ENCODE data around the gene PRDM16. TPM values are rescaled to one million over a fixed set of nuclear protein-coding genes. Genes with fewer than 3 reads are reported as not detected.

PRDM16 gene
- total and polyA plus RNA-seq, 4 donors, result 5.0 to 80.7 (median 41.5) TPM

DNA sequence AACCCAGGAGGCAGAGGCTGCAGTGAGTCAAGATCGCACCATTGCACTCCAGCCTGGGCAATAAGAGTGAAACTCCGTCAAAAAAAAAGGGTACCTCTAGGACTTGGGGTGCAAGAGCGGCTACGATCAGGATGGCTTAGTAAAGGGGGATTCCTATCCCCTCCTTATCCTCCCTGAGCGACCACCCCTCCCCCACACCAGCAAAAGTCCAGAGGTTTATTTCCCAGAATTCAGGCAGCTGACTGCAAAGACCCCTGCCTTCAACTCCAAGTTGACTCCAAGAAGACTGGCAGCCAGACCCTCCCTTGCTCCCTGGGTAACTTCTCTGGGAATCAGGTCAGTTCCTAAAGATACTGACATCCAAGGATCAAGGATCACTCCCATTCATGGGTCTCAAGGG is 12.4 kb upstream of the PRDM16 start:
- WGBS, 2 donors, result 94 to 95% methylated on average over 5 of the region's 5 CpGs
- no peak for ATAC-seq (ENCODE audit: low FRiP score)
- H3K9me3 ChIP-seq (ENCODE audit: control insufficient read depth, low read length), result no peaks in the 10 kb centered on the region
- H3K27me3 ChIP-seq (ENCODE audit: control insufficient read depth in 1 of 2, insufficient read depth in 2 of 2, low read length in 1 of 2), result no peaks in the 10 kb centered on the region
- no peak overlapping the region for H3K27ac ChIP-seq (ENCODE audit: low read depth in 1 of 2, low read length in 2 of 2)
- peak in 1 of 2 donors; percentile 39 for DNase-seq
- H3K4me3 ChIP-seq (ENCODE audit: low read length in 2 of 2), result no peak overlapping the region
- no peaks in the 10 kb centered on the region for H3K4me1 ChIP-seq (ENCODE audit: control insufficient read depth in 1 of 2, insufficient read depth in 2 of 2, low read length in 2 of 2)
- intact Hi-C loops (cut with DNase I), result loop anchor here in 1 of 2 donors (5.0 to 10.0 kb wide), 2 partner anchors 39 to 142 kb away; no protein-coding TSS in a partner anchor
- peaks cover 0 to 2% of the 10 kb centered on the region in 2 donors for H3K36me3 ChIP-seq (ENCODE audit: control insufficient read depth in 1 of 2, insufficient read depth in 2 of 2, low read length in 1 of 2)

DNA sequence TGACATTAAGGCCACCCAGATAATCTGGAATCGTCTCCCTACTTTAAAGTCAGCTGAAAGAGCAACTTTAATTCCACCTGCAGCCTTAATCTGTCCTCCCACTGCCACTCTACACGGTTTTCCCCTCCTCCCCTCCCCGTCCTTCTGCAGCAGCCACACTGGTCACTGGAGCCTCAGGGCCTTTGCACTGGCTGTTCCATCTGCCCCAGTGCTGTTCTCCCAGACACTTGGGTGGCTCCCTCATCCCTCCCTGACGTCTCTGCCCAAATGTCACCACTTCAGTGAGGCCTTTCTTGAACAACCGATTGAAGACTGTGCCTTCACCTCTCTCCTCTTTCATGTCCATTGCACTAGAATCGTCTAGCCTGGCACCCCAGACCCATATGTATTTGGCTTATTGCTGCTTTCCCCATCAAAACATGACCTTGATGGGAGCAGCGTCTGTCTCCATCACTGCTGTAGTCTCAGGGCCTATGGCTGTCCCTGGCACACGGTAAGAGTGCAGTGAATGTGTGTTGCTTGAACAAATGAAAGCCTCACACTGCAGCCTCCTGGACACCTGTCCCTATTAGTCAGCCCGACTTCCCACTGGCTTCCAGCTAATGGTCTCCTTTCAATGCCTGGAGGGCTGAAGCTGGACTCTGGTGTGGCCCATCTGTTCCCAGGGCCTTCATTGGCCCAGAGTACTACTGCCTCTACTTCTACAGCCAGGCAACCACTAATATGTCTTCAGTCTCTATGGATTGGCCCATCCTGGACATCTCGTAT is 10.6 kb upstream of the PRDM16 start:
- no peak overlapping the region for H3K27ac ChIP-seq (ENCODE audit: low read depth in 1 of 2, low read length in 2 of 2)
- intact Hi-C loops (cut with DNase I), result loop anchor here in 1 of 2 donors (5.0 to 10.0 kb wide), 2 partner anchors 41 to 144 kb away; no protein-coding TSS in a partner anchor
- 87 to 89% methylated on average over 10 of the region's 10 CpGs for WGBS, 2 donors
- H3K27me3 ChIP-seq (ENCODE audit: control insufficient read depth in 1 of 2, insufficient read depth in 2 of 2, low read length in 1 of 2), result no peaks in the 10 kb centered on the region
- no peaks in the 10 kb centered on the region for H3K4me1 ChIP-seq (ENCODE audit: control insufficient read depth in 1 of 2, insufficient read depth in 2 of 2, low read length in 2 of 2)
- DNase-seq (no peak), ATAC-seq (ENCODE audit: low FRiP score) (no peak)
- H3K9me3 ChIP-seq (ENCODE audit: control insufficient read depth, low read length), result no peaks in the 10 kb centered on the region
- no peak overlapping the region for H3K4me3 ChIP-seq (ENCODE audit: low read length in 2 of 2)
- peaks cover 0 to 2% of the 10 kb centered on the region in 2 donors for H3K36me3 ChIP-seq (ENCODE audit: control insufficient read depth in 1 of 2, insufficient read depth in 2 of 2, low read length in 1 of 2)

DNA sequence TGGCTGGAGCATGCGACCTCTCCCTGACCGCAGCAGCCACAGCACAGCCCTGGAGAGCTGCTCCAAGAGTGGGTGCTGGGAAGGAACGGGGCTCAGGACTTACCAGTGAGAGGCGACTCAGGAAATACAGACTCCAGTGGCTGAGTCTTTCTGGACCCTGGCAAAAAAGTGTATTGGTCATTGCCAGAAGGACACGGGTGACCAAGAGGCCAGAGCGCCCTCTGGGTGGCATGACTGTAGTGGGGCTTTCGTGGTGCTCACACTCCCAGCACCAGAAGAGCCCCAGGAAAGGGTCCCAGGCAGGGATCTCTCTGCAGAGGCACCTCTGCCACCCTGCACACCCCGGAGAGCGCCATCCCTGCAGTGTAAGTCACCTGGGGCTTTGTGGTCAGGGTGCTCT is 8.9 kb upstream of the PRDM16 start:
- H3K4me3 ChIP-seq (ENCODE audit: low read length in 2 of 2), result no peak overlapping the region
- peaks cover 0 to 2% of the 10 kb centered on the region in 2 donors for H3K36me3 ChIP-seq (ENCODE audit: control insufficient read depth in 1 of 2, insufficient read depth in 2 of 2, low read length in 1 of 2)
- H3K27ac ChIP-seq (ENCODE audit: low read depth in 1 of 2, low read length in 2 of 2), result no peak overlapping the region
- no peaks in the 10 kb centered on the region for H3K9me3 ChIP-seq (ENCODE audit: control insufficient read depth, low read length)
- DNase-seq (peak in 1 of 2 donors; percentile 65), ATAC-seq (ENCODE audit: low FRiP score) (no peak)
- no peaks in the 10 kb centered on the region for H3K27me3 ChIP-seq (ENCODE audit: control insufficient read depth in 1 of 2, insufficient read depth in 2 of 2, low read length in 1 of 2)
- H3K4me1 ChIP-seq (ENCODE audit: control insufficient read depth in 1 of 2, insufficient read depth in 2 of 2, low read length in 2 of 2), result no peaks in the 10 kb centered on the region
- intact Hi-C loops (cut with DNase I), result loop anchor here in 1 of 2 donors (5.0 kb wide), 2 partner anchors 143 to 183 kb away; no protein-coding TSS in a partner anchor
- 85 to 88% methylated on average over 9 of the region's 9 CpGs for WGBS, 2 donors

DNA sequence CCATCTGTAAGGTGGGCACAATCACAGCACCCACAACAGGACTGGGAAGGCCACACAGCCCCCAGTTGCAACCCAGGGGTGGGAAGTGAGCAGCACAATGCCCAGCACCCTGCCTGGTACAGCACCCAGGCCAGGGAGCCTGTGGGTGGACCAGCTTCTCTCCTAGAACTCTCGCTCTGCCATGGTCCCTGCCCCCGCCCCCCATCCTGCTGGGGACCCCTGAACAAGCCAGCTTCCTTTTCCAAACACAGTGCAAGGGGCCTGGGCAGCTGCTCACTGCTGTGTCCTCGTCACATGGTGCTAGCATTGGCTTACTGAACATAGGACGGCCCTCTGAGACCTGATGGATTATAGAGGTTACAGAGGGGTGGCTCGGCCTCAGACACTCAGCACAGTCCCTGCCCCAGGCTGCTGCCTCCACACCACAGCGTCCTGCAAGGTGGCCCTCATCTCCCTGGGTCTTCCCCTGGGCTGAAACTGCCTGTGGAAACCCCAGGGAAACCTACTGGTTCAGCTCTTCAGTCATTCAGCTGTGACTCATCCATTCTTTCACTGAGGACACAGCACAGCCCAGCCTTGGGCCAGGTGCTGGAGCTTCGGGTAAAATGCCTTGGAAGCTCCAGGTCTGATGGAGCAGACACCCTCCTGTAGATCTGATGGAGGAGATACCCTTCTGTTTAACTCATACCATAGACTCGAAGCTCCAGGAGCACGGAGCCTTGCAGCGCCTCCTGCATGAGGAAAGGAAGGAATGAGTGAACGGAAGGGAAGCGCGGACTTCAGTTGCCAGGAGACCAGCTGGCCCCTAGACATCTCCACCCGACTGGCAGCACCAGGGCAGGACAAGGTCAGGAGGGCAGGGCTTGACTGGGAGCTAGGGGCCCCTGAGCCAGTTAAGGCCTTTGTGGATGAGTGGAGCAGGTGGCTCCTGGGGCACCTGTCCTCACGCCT is 8.1 kb upstream of the PRDM16 start:
- no peak overlapping the region for H3K27ac ChIP-seq (ENCODE audit: low read depth in 1 of 2, low read length in 2 of 2)
- no peak for ATAC-seq (ENCODE audit: low FRiP score)
- DNase-seq, result peak in 1 of 2 donors; percentile 71
- intact Hi-C loops (cut with DNase I), result loop anchor here in 1 of 2 donors (5.0 kb wide), 2 partner anchors 144 to 184 kb away; no protein-coding TSS in a partner anchor
- 83 to 89% methylated on average over 15 of the region's 15 CpGs for WGBS, 2 donors
- H3K36me3 ChIP-seq (ENCODE audit: control insufficient read depth in 1 of 2, insufficient read depth in 2 of 2, low read length in 1 of 2), result peaks cover 0 to 2% of the 10 kb centered on the region in 2 donors
- H3K4me1 ChIP-seq (ENCODE audit: control insufficient read depth in 1 of 2, insufficient read depth in 2 of 2, low read length in 2 of 2), result no peaks in the 10 kb centered on the region
- no peak overlapping the region for H3K4me3 ChIP-seq (ENCODE audit: low read length in 2 of 2)
- H3K27me3 ChIP-seq (ENCODE audit: control insufficient read depth in 1 of 2, insufficient read depth in 2 of 2, low read length in 1 of 2), result no peaks in the 10 kb centered on the region
- H3K9me3 ChIP-seq (ENCODE audit: control insufficient read depth, low read length), result no peaks in the 10 kb centered on the region

DNA sequence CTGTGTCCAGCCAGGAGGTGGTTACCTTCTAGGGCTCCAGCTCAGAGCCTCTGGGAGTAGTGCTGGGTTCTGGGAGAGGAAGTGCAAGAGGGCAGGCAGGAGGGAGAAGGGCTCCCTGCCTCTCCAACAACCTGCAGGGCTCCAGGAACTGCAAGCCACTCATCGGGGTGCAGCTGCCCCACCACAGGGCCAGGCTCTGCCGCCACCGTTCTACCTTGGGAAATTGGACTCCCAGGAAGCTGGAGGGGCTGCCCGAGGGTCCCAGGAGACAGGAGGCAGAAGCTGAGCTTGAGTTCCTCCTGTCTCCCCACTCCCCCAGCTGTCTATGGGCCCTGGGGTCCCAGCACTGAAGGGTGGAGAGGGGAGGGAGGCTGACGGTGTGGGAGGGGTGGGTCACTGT is 7.4 kb upstream of the PRDM16 start:
- ATAC-seq (ENCODE audit: low FRiP score) (no peak), DNase-seq (peak in 1 of 2 donors; percentile 68)
- no peaks in the 10 kb centered on the region for H3K9me3 ChIP-seq (ENCODE audit: control insufficient read depth, low read length)
- no peaks in the 10 kb centered on the region for H3K4me1 ChIP-seq (ENCODE audit: control insufficient read depth in 1 of 2, insufficient read depth in 2 of 2, low read length in 2 of 2)
- peaks cover 0 to 2% of the 10 kb centered on the region in 2 donors for H3K36me3 ChIP-seq (ENCODE audit: control insufficient read depth in 1 of 2, insufficient read depth in 2 of 2, low read length in 1 of 2)
- no peak overlapping the region for H3K4me3 ChIP-seq (ENCODE audit: low read length in 2 of 2)
- intact Hi-C loops (cut with DNase I), result loop anchor here in 1 of 2 donors (5.0 kb wide), 2 partner anchors 144 to 184 kb away; no protein-coding TSS in a partner anchor
- 70 to 75% methylated on average over 5 of the region's 5 CpGs for WGBS, 2 donors
- H3K27me3 ChIP-seq (ENCODE audit: control insufficient read depth in 1 of 2, insufficient read depth in 2 of 2, low read length in 1 of 2), result no peaks in the 10 kb centered on the region
- no peak overlapping the region for H3K27ac ChIP-seq (ENCODE audit: low read depth in 1 of 2, low read length in 2 of 2)

DNA sequence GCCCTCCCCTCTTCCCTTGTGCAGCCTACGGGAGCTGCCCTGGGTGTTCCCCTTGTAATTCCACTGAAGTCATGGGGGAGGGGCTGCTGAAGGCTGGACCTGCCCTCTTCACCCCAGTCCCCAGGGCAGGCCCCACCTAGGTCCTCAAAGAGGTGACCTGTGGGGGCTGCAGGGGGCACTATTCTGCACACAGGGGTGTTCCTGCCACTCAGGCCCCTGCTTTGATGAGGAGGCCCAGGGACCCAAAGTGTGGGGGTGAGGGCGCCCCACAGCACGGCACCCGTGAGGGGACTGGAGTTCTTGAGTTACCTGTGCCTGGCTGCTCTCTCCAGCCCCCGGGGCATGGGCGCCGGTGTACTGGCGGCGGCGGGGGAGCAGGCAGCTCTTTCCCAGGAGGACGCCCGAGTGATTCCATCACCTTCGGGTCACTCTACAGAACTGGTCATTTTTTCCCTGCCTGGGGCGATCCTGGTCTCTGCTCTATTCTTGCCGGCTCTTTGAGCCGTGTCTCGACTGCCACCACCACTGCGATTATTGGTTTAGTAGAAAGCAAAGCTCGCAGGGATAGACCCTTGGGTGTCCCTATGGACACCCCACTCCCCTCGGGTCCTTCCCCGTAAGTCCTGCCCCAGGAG is 6.9 kb upstream of the PRDM16 start:
- intact Hi-C loops (cut with DNase I), result loop anchor here in 1 of 2 donors (5.0 kb wide), 2 partner anchors 145 to 185 kb away; no protein-coding TSS in a partner anchor
- 85% methylated on average over 20 to 21 of the region's 21 CpGs for WGBS, 2 donors
- no peaks in the 10 kb centered on the region for H3K9me3 ChIP-seq (ENCODE audit: control insufficient read depth, low read length)
- H3K4me3 ChIP-seq (ENCODE audit: low read length in 2 of 2), result no peak overlapping the region
- DNase-seq, result peak; percentile 51 to 71
- H3K36me3 ChIP-seq (ENCODE audit: control insufficient read depth in 1 of 2, insufficient read depth in 2 of 2, low read length in 1 of 2), result peaks cover 0 to 2% of the 10 kb centered on the region in 2 donors
- no peak for ATAC-seq (ENCODE audit: low FRiP score)
- H3K27me3 ChIP-seq (ENCODE audit: control insufficient read depth in 1 of 2, insufficient read depth in 2 of 2, low read length in 1 of 2), result no peaks in the 10 kb centered on the region
- H3K27ac ChIP-seq (ENCODE audit: low read depth in 1 of 2, low read length in 2 of 2), result no peak overlapping the region
- H3K4me1 ChIP-seq (ENCODE audit: control insufficient read depth in 1 of 2, insufficient read depth in 2 of 2, low read length in 2 of 2), result no peaks in the 10 kb centered on the region

DNA sequence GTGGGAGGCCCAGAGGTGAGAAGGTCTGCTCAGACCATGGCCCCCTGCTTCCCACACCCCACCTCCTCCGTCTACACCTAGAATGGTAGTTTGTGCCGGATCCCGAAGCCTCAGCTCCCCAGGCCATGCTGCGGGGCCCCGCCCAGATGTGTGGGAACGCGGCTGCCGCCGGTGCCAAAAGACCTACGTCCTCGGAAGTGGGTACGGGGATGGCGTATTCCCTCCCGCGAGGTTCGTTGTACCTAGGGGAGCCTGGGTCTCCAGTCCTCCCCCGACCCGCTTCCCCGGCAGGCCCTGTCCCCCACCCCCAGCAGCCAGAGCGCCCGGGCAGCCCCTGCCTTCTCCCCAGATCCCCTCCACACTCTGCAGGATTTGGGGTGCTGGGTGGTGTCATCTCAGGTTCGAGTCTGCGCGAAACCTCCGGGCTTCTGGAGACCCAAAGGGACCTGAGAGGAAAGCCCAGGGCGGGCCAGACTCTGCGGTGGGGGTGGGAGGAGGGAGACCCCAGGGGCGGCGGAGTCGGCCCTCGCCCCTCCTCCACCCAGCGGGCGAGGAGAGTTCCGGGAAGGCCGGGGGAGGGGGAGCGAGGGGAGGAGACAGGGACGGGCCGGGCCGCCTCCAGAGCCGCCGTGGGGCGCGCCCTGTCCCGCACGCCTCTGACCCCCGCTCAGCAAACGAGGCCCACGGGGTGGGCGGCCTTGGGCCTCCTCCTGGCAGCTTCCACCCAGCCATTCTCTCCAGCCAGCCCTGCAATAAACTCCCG is 6.2 kb upstream of the PRDM16 start:
- ATAC-seq (ENCODE audit: low FRiP score) (no peak), DNase-seq (peak; percentile 44 to 72)
- Histone ChIP-seq H3K36me3 (ENCODE audit: control insufficient read depth in 1 of 2, insufficient read depth in 2 of 2, low read length in 1 of 2) (peaks cover 0 to 2% of the 10 kb centered on the region in 2 donors), H3K27me3 (ENCODE audit: control insufficient read depth in 1 of 2, insufficient read depth in 2 of 2, low read length in 1 of 2) (no peaks in the 10 kb centered on the region), H3K27ac (ENCODE audit: low read depth in 1 of 2, low read length in 2 of 2) (no peak overlapping the region), H3K4me1 (ENCODE audit: control insufficient read depth in 1 of 2, insufficient read depth in 2 of 2, low read length in 2 of 2) (no peaks in the 10 kb centered on the region), H3K9me3 (ENCODE audit: control insufficient read depth, low read length) (no peaks in the 10 kb centered on the region), H3K4me3 (ENCODE audit: low read length in 2 of 2) (no peak overlapping the region)
- intact Hi-C loops (cut with DNase I), result loop anchor here in 1 of 2 donors (5.0 kb wide), 2 partner anchors 145 to 185 kb away; no protein-coding TSS in a partner anchor
- 65 to 66% methylated on average over 38 to 50 of the region's 50 CpGs for WGBS, 2 donors

Measured in aorta (tissue), 5 donors.